Body of pancreas (tissue), 4 donors: ENCODE data around the gene PLA2G4E.

Source experiments
- CTCF ChIP-seq, 7 experiments: fragments of 450-650 bp in 4 of 7; fragments of 200-600 bp in 3 of 7; sonication (generic) in 3 of 7; IDR thresholded peaks; one replicate each; pipeline ENCODE4 v1.5.1; 2016 to 2019; ENCODE audit warnings: antibody characterized with exemption in 7 of 7
- POLR2A ChIP-seq, 3 donors: fragments of 450-650 bp; IDR thresholded peaks; one replicate each; pipeline ENCODE4 v1.6.1; 2016; ENCODE audit warnings: antibody characterized with exemption in 3 of 3, mild to moderate bottlenecking in 2 of 3

GRCh38 chr15:42034628-42035434, 14.0 kb upstream of the PLA2G4E start:
- TF ChIP-seq CTCF (IDR thresholded peaks at IDR 0.05) (no peak), POLR2A (IDR thresholded peaks at IDR 0.05) (no peak)
